ENCODE results near the gene CD79A.
"Not testable (repeated sequence)": the region's sequence is repeated elsewhere in the genome, so short reads cannot be mapped to it uniquely, and the experiment has no call there.

The CD79A gene

DNA sequence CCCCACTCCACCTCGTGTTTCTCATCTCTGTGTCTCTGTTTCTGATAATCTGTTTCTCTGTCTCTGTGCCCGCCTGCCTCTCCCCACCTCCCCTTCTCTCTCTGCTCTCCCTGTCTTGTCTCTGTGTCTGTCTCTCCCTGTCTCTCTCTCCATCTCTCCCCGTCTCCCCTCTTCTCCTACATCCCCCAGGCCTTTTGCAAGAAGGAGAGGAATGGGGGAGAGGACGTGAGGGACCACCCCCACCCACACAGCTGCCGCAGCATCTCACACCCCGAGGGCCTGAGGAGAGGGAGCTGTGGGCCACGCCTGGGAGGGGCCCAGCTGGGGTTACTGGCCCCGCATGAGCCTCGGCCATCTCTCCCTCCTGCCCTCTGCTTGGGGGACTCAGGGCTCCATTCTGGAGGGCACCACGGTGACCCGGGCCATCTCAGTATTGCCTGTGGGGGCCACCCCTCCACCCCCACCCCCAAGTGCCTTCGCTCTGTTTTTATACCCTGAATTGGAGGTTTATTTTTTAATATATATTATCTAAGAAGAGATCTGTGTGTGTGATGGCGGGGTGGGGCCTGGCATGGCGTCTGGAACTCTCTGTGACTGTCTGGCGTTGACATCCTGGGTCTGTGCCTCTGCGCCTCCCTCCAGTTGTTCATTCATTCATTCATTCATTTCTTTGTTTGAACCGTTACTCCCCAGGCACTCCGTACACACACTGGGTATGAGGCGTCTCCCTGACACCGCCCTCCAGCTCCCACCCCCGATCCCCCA is 30.0 kb downstream of the CD79A start:
- DNase-seq = no peak

DNA sequence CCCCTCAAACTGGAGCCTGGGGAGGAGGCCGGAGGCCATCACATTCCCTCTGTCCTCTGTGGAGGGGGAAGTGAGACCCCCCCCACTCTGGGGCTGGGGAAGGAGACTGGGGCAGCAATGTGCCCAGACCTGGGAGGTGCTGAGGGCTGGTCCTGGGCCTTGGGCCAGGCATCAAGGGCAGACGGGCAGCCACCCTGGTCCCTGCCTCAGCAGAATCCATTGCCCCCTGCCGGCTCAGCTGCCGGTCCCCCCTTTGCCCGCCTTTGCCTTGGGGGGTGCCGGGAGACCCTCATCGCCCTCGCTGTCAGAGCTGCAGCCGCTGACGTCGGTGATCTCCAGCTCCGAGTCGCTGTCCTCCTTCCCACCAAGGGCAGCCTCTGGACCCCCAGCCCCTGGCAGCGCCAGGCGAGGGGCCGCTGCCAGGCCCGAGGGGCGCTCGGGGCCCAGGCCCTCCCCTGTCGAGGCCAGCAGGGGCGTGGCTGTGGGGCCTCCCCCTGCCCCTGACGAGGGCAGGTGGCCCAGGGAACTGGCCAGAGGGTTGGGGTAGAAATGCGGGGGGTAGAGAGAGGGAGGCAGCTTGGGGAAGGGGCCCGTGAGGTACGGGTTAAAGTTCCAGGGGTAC is 31.0 kb downstream of the CD79A start:
- no peak for DNase-seq

DNA sequence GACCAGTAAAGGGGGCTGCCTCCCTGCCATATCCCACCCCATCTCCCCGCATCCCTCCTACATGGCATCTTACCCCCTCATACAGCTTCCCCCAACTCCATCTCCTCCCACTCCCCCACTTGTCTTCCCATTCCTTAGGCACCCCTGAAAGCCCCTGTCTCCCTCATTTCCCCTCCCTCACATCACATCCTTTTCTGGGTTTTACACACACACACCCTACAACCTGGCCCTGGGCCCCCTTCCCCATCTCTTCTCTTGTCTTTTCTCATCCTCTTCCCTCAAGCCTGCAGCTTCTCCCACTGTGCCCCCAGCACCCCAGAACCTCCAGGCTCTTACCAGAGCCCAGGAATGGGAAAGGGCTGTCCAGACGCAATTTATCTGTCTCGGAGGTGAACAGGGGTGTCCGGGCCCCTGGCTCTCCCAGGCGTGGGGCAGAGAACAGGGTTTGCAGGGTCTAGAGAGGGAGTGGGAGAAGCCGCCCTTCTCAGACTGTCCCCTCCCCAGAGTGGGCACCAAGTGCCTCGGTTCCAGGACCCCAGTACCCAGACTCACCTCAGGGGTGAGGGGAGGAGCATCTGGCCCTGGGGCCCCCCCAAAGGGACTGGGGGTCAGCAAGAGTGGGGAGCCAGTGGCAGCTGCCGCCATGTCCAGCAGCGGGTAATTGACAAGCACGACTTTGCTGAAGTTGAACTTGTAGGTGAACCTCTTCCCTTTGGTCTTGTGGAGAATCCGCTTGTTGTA is 31.8 kb downstream of the CD79A start:
- DNase-seq = no peak

DNA sequence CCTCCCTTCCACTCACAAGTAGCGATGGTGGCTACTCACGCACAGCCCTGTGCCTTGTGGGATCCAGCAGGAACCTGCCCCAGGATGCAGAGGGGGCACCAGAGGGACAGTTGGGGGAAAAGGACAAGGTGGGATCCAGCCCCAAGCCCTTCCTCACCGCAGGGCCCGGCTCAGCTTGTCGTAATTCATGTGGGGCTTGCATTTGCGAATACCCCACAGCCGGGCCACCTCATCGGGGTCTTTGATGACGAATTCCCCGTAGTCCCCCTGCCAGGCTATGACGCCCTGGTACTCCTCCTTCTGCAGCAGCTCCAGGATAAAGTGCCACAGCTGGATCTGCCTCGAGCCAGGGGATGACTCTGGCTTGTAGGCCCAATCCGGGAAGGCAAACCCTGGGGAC is 32.6 kb downstream of the CD79A start:
- DNase-seq = no peak

DNA sequence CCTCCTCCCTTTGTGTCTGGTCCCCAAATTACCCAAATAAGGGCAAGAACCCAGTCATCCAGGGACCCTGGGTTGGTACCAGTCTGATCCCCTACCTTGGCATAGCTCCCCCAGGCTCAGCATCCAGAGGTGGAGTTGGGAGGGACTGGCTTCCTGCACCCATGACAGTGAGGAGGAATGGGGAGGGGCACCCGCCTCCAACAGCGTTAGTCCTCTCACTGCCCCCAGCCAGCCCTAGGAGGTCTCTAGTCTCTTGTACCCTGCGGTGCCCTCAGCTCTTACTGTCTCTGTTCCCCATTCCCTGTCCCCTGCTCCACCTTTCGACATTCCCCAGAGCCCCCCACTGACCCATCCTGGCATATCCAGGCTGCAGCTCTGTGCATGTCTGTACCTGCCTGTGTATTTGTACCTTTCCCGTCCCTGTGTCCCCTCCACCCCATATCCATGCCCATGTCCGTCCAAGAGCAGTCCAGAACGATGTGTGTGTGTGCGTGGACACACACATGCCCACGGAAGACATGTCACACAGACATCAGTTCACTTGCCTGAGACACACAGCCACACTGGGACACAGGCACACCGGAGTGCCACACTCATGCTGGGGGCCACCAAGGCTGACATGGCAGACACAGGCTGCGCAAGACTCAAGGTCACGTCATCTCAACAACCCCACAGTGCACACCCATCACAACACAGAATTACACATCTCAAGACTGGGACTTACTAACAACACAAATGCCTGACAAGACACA is 33.3 kb downstream of the CD79A start:
- DNase-seq = no peak

DNA sequence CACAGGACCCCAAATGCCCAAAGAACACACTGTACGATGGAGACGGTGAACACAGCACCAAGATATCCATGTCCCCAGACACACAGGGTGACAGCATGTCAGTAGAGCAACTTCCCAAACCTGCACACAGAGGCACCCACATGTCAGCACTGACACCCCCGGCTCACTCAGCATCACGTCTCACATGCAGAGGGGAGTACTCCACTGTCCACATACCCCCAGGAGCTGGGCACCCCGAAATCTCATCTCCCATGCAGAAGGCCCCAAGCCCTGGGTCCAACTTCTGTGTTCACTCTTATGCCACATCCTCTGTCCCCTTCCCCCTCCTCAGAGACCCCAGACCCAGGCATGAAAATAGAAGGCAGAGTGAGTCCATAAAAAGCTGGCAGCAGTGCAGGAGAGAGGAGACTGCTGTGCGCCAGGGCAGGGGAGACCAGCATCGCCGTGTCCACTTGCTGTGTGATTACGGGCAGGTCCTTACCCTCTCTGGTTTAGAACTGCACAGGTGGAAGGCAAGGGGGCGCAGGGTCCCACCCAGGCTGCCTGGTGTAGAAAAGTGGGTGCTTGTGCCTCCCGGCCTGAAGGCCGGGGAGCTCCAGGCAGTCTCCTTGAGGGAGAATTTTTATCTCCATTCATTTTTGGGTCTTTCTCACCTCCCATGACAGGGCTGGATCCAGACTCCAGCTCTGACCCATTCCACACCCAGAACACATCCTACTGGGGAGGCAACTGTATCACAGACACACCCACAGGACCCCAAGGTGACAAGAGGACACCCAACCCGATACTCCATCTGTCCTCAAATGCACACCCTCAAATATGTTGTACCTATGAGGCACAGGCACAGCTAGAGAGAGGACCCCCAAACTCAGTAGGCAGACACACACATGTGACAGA is 34.2 kb downstream of the CD79A start:
- no peak for DNase-seq

DNA sequence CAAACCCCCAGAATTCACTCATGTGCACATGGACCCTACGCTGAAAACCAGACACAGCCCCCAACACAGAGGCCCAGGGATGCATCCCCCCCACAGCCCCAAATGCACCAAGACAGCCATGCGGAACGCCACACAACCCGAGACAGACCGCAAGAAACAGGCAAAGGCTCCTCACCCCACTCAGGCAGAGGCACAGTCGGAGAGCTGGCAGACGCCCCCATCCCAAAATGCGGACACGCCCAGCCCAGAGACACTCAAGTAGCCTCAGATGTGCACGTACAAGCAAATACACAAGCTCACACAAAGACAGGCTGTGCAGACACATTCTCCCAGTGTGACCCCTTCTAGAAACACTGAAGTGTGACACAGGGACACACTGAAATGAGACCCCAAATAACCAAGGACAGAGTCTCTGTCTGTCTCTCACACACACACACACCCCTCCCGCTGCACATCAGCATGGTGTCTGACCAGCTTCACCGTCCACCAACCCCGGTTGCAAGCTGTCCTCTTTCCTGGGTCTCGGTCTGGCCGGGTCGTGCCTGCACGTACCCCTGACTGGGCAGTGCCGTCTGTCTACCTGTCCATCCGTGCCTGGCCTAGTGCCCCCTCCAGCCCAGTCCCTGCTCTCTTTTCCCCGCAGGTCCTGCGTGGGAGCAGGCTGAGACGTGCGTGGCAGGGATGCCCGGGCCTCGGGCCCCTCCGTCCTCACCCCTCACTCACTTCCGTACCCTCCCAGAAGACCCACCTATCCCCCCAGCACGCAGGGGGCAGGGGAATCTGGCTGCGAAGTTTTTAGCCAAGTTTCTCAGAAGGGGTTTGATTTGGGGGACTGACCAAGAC is 35.0 kb downstream of the CD79A start:
- no peak for DNase-seq

DNA sequence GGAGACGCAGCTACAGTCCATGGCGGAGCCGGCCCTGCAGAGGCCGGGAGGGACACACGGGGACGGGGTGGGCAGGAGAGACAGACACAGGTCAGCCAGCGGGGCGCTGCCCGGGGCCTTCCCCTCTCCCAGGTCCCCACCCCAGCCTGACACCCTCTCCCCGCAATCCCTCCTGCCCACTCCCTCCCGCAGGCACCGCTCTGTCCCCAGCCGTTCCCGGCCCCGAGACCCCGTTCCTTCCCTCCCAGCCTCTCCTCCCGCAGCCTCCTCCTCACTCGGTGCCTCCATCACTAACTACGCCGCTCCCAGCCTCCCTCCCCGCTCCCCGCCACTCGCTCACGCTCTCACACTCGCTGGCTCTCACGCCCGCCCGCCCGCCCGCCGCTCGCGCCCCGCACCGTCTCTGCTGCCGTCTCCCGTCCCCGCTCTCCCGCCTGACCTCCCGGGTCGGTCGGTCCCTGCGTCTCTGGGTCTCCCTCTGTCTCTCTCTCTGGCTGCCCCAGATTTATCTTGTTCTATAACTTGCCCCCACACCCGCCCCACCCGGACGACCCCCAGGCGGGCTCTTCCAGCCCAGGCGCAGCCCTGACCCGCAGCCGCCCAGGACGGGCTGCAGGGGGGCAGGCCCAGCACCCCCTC is 35.9 kb downstream of the CD79A start:
- DNase-seq = no peak

DNA sequence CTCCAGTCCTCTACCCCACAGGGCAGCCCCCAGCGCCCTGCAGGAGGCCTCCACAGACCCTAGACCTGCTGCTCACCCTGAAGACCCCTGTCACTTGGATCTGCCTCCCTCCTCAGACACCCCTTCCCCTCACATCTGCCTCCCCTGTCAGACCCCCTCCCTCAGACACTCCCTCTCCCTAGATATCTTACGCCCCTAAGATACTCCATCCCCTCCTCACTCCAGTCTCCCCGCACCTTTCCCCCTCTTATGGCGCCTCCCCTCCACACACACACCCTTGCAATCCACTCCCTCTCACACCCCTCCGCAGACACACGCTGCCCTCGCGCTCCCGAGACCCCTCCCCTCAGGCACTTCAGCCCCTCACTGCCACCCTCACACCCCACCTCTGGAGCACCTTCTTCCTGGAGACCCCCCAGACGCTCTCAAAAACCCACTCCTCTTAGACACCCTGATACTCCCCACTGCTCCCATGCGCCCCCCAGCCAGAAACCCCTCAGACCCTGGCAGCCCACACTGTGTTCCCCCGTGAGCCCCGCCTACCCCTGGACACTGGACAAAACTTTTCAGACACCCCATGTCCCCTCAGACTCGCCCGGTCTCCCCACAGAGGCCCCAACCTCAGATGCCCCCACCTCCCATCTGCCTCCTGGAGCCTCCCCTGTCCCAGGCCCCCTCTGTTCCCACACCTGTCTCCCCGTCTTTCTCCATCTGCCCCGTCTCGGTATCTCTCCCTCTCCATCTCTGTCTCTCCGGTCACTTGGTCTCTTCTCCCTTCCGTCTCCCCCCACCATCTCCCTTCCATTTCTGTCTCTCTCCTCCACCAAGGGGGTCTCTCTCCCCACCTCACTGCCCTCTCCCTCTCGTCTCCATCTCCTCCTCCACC is 36.7 kb downstream of the CD79A start:
- DNase-seq = no peak

DNA sequence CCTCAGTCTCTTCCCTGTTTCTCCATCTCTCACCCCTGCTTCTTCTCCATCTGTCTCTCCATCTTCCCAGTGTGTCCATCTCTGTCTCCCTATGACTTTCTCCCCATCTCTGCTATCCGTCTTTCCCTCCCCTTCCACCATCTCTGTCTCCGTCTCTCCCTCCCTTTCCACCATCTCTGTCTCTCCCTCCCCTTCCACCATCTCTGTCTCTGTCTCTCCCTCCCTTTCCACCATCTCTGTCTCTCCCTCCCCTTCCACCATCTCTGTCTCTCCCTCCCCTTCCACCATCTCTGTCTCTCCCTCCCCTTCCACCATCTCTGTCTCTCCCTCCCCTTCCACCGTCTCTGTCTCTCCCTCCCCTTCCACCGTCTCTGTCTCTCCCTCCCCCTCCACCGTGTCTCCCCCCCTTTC is 37.4 kb downstream of the CD79A start:
- DNase-seq = not testable (repeated sequence)

DNA sequence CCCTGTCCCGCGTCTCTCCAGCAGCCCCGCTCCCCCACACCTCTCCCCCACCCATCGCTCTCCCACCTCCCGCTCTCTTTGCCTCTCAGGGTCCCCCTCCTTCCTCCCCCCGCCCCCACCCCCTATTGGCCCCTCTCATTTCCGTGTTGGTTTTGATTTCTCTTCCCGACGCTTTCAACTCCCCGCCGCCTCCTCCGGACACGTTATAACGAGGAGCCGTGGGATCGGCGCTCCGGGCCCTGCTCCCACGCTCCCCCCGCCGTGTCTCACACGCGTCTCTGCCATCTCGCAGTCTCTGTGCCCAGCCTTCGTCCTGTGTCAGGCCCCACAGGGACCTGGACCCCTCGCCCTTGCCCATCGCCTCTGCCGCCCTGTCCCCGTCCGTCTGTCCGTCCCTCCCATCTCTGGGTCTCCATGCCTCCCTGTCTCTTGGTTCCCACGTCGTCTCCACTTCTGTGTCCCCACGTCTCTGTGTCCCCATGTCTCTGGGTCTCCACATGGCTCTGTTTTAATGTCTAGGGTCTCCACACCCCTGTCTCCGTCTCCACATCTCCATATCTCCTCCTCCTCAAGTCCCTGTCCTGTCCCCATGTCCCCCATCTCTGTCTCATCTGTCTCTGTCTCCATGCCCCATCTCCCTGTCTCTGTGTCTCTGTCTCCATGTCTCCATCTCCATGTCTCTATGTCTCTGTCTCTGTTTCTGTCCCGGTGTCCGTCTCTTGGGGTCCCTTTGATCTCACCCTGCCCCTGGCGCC is 38.1 kb downstream of the CD79A start:
- no peak for DNase-seq

DNA sequence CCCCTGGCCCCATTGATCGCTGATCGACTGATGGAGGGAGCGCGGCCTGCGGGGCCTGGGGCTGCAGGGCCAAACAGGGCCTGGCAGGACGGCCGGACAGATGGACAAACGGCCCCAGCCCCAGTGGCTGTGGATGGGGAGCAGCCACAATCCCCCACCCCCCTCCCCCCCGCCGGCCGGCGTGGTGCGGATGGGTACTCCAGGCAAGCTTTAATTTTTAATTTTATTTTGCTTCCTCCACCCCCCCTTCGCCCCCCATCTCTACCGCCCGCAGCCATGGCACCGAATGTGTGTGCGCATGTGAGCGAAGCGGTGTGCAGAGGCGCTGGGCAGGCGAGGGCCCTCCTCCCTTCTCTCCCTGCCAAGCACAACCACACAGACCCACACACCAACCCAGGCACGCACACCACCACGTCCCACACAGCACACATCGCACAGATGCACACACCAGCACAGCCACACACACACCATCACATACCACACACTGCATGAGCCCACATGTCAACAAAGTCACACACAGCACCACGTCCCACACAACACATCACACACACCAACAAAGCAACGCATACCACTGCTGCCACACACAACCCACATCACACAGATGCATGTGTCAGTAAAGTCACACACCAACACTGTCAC is 38.8 kb downstream of the CD79A start:
- no peak for DNase-seq

DNA sequence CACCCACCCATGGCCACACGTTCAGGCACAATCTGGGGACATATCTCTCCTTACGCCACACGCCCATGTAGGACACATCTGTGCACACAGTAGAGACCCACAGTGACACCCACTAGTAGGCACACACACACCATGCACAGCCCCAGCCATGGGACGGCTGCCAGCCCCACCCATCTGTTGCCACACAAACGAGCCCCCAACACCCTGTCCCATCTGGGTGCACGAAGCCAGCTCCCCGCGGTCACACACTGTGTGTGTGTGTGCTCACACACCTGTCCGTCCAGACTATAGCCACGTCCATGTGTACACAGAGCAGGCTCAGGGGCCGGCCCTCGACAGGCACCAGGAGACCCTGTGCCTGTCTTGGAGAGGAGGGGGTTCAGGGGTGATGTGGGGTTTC is 40.6 kb downstream of the CD79A start:
- no peak for DNase-seq

DNA sequence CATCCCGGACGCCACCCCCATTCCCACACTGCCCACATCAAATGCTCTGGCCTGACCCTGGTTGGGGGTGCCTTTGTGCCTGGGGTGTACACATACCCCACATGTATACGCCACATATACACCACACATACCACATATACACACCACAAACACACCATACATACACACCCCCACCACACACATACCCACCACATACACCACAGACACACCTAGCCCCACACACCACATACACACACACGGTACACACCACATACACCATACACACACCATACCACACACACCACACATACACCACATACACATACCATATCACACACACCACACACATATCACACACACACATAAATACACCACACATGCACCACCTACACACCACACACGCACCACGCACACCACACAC is 41.0 kb downstream of the CD79A start:
- DNase-seq = no peak

DNA sequence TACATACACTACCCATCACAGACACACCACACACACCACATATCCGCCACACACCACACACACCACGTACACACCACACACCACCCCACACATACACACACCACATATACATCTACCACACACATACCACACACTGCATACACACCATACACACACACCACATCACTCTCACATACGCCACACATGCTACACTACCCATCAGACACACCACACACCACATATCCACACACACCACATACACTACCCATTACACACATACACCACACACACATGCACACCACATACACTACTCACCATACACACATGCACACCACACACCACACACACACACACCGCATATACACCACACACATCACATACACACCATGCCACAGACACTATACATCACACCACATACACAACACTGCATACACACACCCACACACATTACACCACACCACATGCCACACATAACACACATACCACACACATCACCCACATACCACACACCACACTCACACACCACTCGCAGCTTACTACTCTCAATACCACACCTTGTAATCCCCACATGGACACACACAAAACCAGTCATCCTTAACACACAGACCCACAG is 41.7 kb downstream of the CD79A start:
- DNase-seq = no peak

DNA sequence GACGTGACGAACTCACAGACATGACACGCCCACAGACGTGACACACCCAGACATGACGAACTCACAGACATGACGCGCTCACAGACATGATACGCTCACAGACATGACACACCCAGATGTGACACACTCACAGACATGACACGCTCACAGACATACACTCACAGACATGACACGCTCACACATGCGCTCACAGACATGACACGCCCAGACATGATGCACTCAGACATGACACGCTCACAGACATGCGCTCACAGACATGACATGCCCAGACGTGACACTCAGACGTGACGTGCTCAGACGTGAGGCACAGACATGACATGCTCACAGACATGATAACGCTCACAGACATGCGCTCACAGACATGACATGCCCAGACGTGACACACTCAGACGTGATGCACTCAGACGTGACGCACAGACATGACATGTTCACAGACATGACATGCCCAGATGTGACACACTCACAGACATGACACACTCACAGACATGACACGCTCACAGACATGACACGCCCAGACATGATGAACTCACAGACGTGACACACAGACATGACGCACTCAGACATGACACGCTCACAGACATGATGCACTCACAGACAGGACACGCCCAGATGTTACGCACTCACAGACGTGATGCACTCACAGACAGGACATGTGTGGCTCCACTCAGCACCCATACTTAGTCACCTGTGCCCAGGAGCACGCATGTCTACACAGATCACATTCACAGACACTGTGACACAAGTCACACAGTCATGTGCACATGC is 43.1 kb downstream of the CD79A start:
- no peak for DNase-seq

DNA sequence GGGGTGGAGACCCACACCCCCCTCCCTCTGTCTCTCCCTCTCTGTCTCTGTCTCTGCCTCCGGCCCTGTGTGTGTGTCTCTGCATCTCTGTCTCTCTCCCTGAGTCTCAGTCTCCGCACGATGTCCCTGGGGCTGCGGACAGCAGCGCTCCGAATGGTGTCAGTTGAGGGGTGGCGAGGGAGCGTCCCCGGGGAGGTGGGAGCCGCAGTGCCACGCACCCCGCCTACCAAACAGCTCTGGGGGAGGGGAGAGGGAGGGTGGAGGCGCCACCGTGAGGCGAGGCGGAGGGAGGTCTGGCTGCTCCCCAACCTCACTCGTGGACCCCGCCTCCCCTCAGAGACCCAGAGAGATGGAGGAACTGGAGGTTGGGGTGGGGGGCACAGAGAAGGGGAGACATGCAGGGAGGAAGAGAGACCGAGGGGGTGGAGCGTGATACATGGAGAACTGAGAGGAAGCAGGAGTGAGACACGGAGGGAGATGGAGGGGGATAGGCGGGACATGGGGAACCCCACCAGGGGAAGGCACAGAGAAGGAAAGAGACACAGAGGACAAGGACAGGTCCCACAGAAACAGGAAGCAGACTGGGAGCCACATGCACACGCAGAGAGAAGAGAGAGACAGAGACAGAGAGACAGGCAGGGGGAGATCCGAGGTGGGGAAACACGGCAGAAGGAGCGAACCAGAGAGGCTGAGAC is 44.0 kb downstream of the CD79A start:
- DNase-seq = no peak
